IMR-90 (cell line): Measurements from ENCODE around the gene ANAPC7. TPM values are rescaled to one million over a fixed set of nuclear protein-coding genes. Genes with fewer than 3 reads are reported as not detected.

Source experiments
- ATAC-seq: fragments of 200-7000 bp; cut with Tn5 transposase; 2 replicates; pipeline ENCODE4 v1.9.1; 2020; ENCODE audit warnings: low read depth, mild to moderate bottlenecking, moderate library complexity
- BruUV-seq: library from RNA; stranded (reverse); fragments of 400-500 nt; replicated peaks from 2 replicates; lab custom pipeline; 2021; lab: Mats Ljungman, UMichigan
- CTCF ChIA-PET: fragments of 300-600 bp; formaldehyde crosslinking; extraction: SDS; loops from one replicate; lab custom pipeline; 2021; ENCODE audit warnings: antibody characterized with exemption; lab: Yijun Ruan, JAX
- POLR2A ChIA-PET: fragments of 300-600 bp; sonication (Branson Sonifier 250); formaldehyde crosslinking; loops from one replicate; lab custom pipeline; 2022; ENCODE audit warnings: antibody characterized with exemption; ENCODE audit not compliant: unreplicated experiment; lab: Charles Lee
- DNase-seq: peaks from one replicate; pipeline ENCODE4 v3.0.0; 2013
- H2AFZ ChIP-seq: replicated peaks from 2 replicates; pipeline ENCODE3; 2013; ENCODE audit warnings: low read length, mild to moderate bottlenecking; ENCODE audit not compliant: poor library complexity
- H2AK5ac ChIP-seq: 2 replicates; pipeline ENCODE4 v1.6.1; 2013; ENCODE audit warnings: low read depth, low read length, inconsistent platforms
- H2AK9ac ChIP-seq: replicated peaks from 2 replicates; pipeline ENCODE3; 2013; ENCODE audit warnings: mild to moderate bottlenecking, low read depth, low read length, moderate library complexity; ENCODE audit not compliant: poor library complexity
- H2BK120ac ChIP-seq: 2 replicates; pipeline ENCODE4 v1.6.1; 2013; ENCODE audit warnings: low read depth, low read length, inconsistent platforms
- H2BK15ac ChIP-seq: 3 replicates; pipeline ENCODE4 v1.6.1; 2013; ENCODE audit warnings: low read depth, low read length, inconsistent platforms
- H2BK20ac ChIP-seq: 2 replicates; pipeline ENCODE4 v1.6.1; 2013; ENCODE audit warnings: low read depth, mild to moderate bottlenecking, inconsistent platforms, low read length, moderate library complexity
- H2BK5ac ChIP-seq: 2 replicates; pipeline ENCODE4 v1.6.1; 2013; ENCODE audit warnings: mild to moderate bottlenecking, low read depth, low read length, inconsistent platforms; ENCODE audit not compliant: poor library complexity, severe bottlenecking
- H3K14ac ChIP-seq: replicated peaks from 2 replicates; pipeline ENCODE4 v1.6.1; 2013; ENCODE audit warnings: low read depth, low read length, inconsistent platforms
- H3K18ac ChIP-seq: 2 replicates; pipeline ENCODE4 v1.6.1; 2013; ENCODE audit warnings: low read depth, low read length, control low read depth
- H3K23ac ChIP-seq: 2 replicates; pipeline ENCODE4 v1.6.1; 2013; ENCODE audit warnings: low read depth, low read length, inconsistent platforms
- H3K27ac ChIP-seq: 2 replicates; pipeline ENCODE4 v1.5.1; 2013; ENCODE audit warnings: mild to moderate bottlenecking, control low read depth, low read length; ENCODE audit not compliant: insufficient read depth
- H3K27me3 ChIP-seq: 2 replicates; pipeline ENCODE4 v1.6.1; 2013; ENCODE audit warnings: low read length; ENCODE audit not compliant: control insufficient read depth, insufficient read depth
- H3K36me3 ChIP-seq: 2 replicates; pipeline ENCODE4 v1.6.1; 2013; ENCODE audit warnings: low read length, mixed read lengths; ENCODE audit not compliant: control insufficient read depth, insufficient read depth
- H3K4ac ChIP-seq: 2 replicates; pipeline ENCODE4 v1.6.1; 2013; ENCODE audit warnings: low read depth, low read length, inconsistent platforms
- H3K4me1 ChIP-seq: 2 replicates; pipeline ENCODE4 v1.6.1; 2013; ENCODE audit warnings: low read length, mixed read lengths; ENCODE audit not compliant: control insufficient read depth, insufficient read depth
- H3K4me2 ChIP-seq: 2 replicates; pipeline ENCODE4 v1.6.1; 2013; ENCODE audit warnings: low read depth, mild to moderate bottlenecking, control low read depth, low read length, moderate library complexity
- H3K4me3 ChIP-seq: 2 replicates; pipeline ENCODE4 v1.5.1; 2013; ENCODE audit warnings: low read depth, mild to moderate bottlenecking, control low read depth, low read length, moderate library complexity; ENCODE audit not compliant: insufficient read depth
- H3K56ac ChIP-seq: 2 replicates; pipeline ENCODE4 v1.6.1; 2013; ENCODE audit warnings: low read length, inconsistent platforms; ENCODE audit not compliant: insufficient read depth; ENCODE audit errors: extremely low read depth
- H3K79me1 ChIP-seq, 2 experiments: 2 replicates each; pipeline ENCODE4 v1.6.1; 2013; ENCODE audit warnings: low read length in 2 of 2, inconsistent platforms in 1 of 2, low read depth in 1 of 2
- H3K9ac ChIP-seq: 2 replicates; pipeline ENCODE4 v1.6.1; 2013; ENCODE audit warnings: low read depth, low read length, control low read depth
- H3K9me1 ChIP-seq: 2 replicates; pipeline ENCODE4 v1.6.1; 2013; ENCODE audit warnings: low read length, inconsistent platforms; ENCODE audit not compliant: insufficient read depth
- H3K9me3 ChIP-seq: 2 replicates; pipeline ENCODE4 v1.6.1; 2013; ENCODE audit warnings: low read length; ENCODE audit not compliant: control insufficient read depth, insufficient read depth
- H4K20me1 ChIP-seq: 2 replicates; pipeline ENCODE4 v1.6.1; 2013; ENCODE audit warnings: low read length, inconsistent platforms; ENCODE audit not compliant: insufficient read depth
- H4K5ac ChIP-seq: 2 replicates; pipeline ENCODE4 v1.6.1; 2013; ENCODE audit warnings: mild to moderate bottlenecking, low read depth, low read length, control low read depth
- H4K8ac ChIP-seq, 2 experiments: 2 replicates each; pipeline ENCODE4 v1.6.1; 2013; ENCODE audit warnings: low read depth in 2 of 2, low read length in 2 of 2, control low read depth in 1 of 2, inconsistent platforms in 1 of 2
- H4K91ac ChIP-seq: 2 replicates; pipeline ENCODE4 v1.6.1; 2013; ENCODE audit warnings: low read depth, low read length, inconsistent platforms; ENCODE audit not compliant: insufficient read depth
- BHLHE40 ChIP-seq: fragments of 150-350 bp; IDR thresholded peaks from 2 replicates; pipeline ENCODE4 v1.6.1; 2016; ENCODE audit warnings: mild to moderate bottlenecking, low read depth, low read length
- CEBPB ChIP-seq: IDR thresholded peaks from 2 replicates; pipeline ENCODE4 v1.6.1; 2012; ENCODE audit warnings: low read depth, low read length, improper control_type of control experiment
- CHD1 ChIP-seq: IDR thresholded peaks from 2 replicates; pipeline ENCODE4 v1.6.1; 2012; ENCODE audit warnings: low read depth, low read length, improper control_type of control experiment
- FOS ChIP-seq: fragments of 150-350 bp; IDR thresholded peaks from 2 replicates; pipeline ENCODE4 v1.6.1; 2016; ENCODE audit warnings: low read depth, low read length
- MAFK ChIP-seq: IDR thresholded peaks from 2 replicates; pipeline ENCODE4 v1.6.1; 2012; ENCODE audit warnings: low read depth, low read length, improper control_type of control experiment
- MAZ ChIP-seq: IDR thresholded peaks from 2 replicates; pipeline ENCODE4 v1.6.1; 2012; ENCODE audit warnings: low read depth, mild to moderate bottlenecking, low read length, improper control_type of control experiment, moderate library complexity, borderline replicate concordance
- MXI1 ChIP-seq: IDR thresholded peaks from 2 replicates; pipeline ENCODE4 v1.6.1; 2012; ENCODE audit warnings: low read depth, mild to moderate bottlenecking, low read length, moderate library complexity, borderline replicate concordance
- NFE2L2 ChIP-seq: fragments of 150-350 bp; IDR thresholded peaks from 2 replicates; pipeline ENCODE4 v1.6.1; 2016; ENCODE audit warnings: low read depth, mild to moderate bottlenecking, low read length
- POLR2A ChIP-seq: IDR thresholded peaks from 2 replicates; pipeline ENCODE4 v1.6.1; 2012; ENCODE audit warnings: mild to moderate bottlenecking, low read depth, low read length
- RAD21 ChIP-seq: IDR thresholded peaks from 2 replicates; pipeline ENCODE4 v1.6.1; 2012; ENCODE audit warnings: low read length, improper control_type of control experiment
- RCOR1 ChIP-seq: IDR thresholded peaks from 2 replicates; pipeline ENCODE4 v1.6.1; 2012; ENCODE audit warnings: mild to moderate bottlenecking, low read length, improper control_type of control experiment; ENCODE audit not compliant: insufficient replicate concordance
- RFX5 ChIP-seq: IDR thresholded peaks from 2 replicates; pipeline ENCODE4 v1.8.0; 2012; ENCODE audit warnings: low read depth, mild to moderate bottlenecking, low read length, moderate library complexity
- SMC3 ChIP-seq: fragments of 150-350 bp; IDR thresholded peaks from 2 replicates; pipeline ENCODE4 v1.6.1; 2016; ENCODE audit warnings: low read depth, mild to moderate bottlenecking, antibody characterized with exemption, low read length, moderate library complexity
- dilution Hi-C: fragments of 300-500 bp; cut with HindIII; formaldehyde crosslinking; loops from one replicate; pipeline ENCODE4 v1.14.3; 2018; ENCODE audit warnings: low sequenced_read_pairs; ENCODE audit not compliant: unreplicated experiment
- in situ Hi-C: fragments of 300-500 bp; cut with MboI; formaldehyde crosslinking; loops from 3 replicates; pipeline ENCODE4 v1.14.3; 2019; ENCODE audit warnings: low sequenced_read_pairs, inconsistent platforms, mixed read lengths
- intact Hi-C: fragments of 100-400 bp; cut with micrococcal nuclease; formaldehyde crosslinking; loops from 2 replicates; pipeline ENCODE4 v1.10.0; 2022
- polyA plus RNA-seq, 3 experiments: library from polyadenylated mRNA; depleted of rRNA; stranded (reverse); fragments of >200 nt; gene quantifications; 2 replicates each; pipeline ENCODE4 v1.2.3, GENCODE V29; 2012; ENCODE audit warnings: low replicate concordance in 1 of 3
- total RNA-seq: library from RNA; depleted of rRNA; stranded (reverse); fragments of >200 nt; gene quantifications from 2 replicates; pipeline ENCODE4 v1.2.3, GENCODE V29; 2012
- TF ChIP-seq, protein P1 (sequence below): fragments of 150-350 bp; IDR thresholded peaks from 2 replicates; pipeline ENCODE4 v1.6.1; 2016; ENCODE audit warnings: low read depth, mild to moderate bottlenecking, low read length, moderate library complexity, borderline replicate concordance
- TF ChIP-seq, protein P2 (sequence below): conservative IDR thresholded peaks from 2 replicates; pipeline ENCODE4 v1.5.1; 2012; ENCODE audit warnings: mild to moderate bottlenecking, low read depth, low read length, improper control_type of control experiment
- TF ChIP-seq, protein P3 (sequence below): fragments of 150-350 bp; IDR thresholded peaks from 2 replicates; pipeline ENCODE4 v1.6.1; 2017; ENCODE audit warnings: mild to moderate bottlenecking, antibody characterized with exemption, low read length, low read depth

Gene ANAPC7
- total and polyA plus RNA-seq, 2 of the 4 experiments (the other 2 are of a cell fraction) = 46.4 to 57.9 TPM

DNA sequence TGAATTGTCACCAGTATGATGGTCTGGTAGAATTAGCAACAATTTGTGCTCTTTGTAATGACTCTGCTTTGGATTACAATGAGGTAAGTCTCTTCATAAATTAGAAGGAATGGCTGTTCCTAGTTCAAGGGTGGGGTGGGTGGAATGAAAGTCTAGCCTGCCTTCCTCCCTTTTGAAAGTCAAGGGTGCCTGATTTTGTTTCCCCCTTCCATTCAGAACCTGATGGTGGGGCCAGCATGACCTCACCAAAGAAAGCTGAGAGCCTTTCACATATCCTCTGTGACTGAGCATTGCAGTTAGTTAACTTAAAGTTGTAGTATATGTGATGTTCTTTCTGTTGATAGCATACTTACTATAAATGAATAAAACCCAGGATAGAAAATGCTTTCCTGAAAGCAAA, 70.3 kb downstream of the ANAPC7 start:
- dilution Hi-C loops = no loop called here
- Histone ChIP-seq H2BK20ac (no peak overlapping the region), H4K91ac (no peak overlapping the region), H3K4me2 (no peak overlapping the region), H3K27me3 (no peaks in the 10 kb centered on the region), H2BK120ac (no peak overlapping the region), H3K18ac (no peak overlapping the region), H3K56ac (no peak overlapping the region), H2BK5ac (no peak overlapping the region), H4K8ac (no peak overlapping the region), H3K23ac (no peak overlapping the region), H3K27ac (no peak overlapping the region), H3K79me1 (peaks cover 52 to 73% of the 10 kb centered on the region in 2 experiments), H3K4ac (no peak overlapping the region), H3K9me3 (no peaks in the 10 kb centered on the region), H2AFZ (no peak overlapping the region), H2AK5ac (no peak overlapping the region), H4K5ac (no peak overlapping the region), H4K20me1 (peaks cover 66% of the 10 kb centered on the region), H3K4me3 (no peak overlapping the region), H3K9ac (no peak overlapping the region), H3K14ac (no peak overlapping the region), H3K9me1 (peaks cover 16% of the 10 kb centered on the region; the same call in 1 of the 2 replicates), H3K36me3 (peaks cover 66% of the 10 kb centered on the region), H2AK9ac (no peak overlapping the region), H2BK15ac (no peak overlapping the region), H3K4me1 (peaks cover 2% of the 10 kb centered on the region; the same call in 1 of the 2 replicates)
- BruUV-seq = no TSS peak
- DNase-seq (no peak), ATAC-seq (no peak)
- POLR2A ChIA-PET = no interaction called here
- CTCF ChIA-PET = no interaction called here
- TF ChIP-seq, protein P1, sequence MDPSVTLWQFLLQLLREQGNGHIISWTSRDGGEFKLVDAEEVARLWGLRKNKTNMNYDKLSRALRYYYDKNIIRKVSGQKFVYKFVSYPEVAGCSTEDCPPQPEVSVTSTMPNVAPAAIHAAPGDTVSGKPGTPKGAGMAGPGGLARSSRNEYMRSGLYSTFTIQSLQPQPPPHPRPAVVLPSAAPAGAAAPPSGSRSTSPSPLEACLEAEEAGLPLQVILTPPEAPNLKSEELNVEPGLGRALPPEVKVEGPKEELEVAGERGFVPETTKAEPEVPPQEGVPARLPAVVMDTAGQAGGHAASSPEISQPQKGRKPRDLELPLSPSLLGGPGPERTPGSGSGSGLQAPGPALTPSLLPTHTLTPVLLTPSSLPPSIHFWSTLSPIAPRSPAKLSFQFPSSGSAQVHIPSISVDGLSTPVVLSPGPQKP = no peak
- TF ChIP-seq RCOR1 (no peak), FOS (no peak), MAFK (no peak), MAZ (no peak), MXI1 (no peak), NFE2L2 (no peak), POLR2A (no peak), CHD1 (no peak), SMC3 (no peak), BHLHE40 (no peak), RAD21 (no peak), CEBPB (no peak), RFX5 (no peak)
- TF ChIP-seq, protein P2, sequence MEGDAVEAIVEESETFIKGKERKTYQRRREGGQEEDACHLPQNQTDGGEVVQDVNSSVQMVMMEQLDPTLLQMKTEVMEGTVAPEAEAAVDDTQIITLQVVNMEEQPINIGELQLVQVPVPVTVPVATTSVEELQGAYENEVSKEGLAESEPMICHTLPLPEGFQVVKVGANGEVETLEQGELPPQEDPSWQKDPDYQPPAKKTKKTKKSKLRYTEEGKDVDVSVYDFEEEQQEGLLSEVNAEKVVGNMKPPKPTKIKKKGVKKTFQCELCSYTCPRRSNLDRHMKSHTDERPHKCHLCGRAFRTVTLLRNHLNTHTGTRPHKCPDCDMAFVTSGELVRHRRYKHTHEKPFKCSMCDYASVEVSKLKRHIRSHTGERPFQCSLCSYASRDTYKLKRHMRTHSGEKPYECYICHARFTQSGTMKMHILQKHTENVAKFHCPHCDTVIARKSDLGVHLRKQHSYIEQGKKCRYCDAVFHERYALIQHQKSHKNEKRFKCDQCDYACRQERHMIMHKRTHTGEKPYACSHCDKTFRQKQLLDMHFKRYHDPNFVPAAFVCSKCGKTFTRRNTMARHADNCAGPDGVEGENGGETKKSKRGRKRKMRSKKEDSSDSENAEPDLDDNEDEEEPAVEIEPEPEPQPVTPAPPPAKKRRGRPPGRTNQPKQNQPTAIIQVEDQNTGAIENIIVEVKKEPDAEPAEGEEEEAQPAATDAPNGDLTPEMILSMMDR = no peak
- TF ChIP-seq, protein P3, sequence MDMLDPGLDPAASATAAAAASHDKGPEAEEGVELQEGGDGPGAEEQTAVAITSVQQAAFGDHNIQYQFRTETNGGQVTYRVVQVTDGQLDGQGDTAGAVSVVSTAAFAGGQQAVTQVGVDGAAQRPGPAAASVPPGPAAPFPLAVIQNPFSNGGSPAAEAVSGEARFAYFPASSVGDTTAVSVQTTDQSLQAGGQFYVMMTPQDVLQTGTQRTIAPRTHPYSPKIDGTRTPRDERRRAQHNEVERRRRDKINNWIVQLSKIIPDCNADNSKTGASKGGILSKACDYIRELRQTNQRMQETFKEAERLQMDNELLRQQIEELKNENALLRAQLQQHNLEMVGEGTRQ = no peak
- intact Hi-C loops = no loop called here
- in situ Hi-C loops = no loop called here
